ENCODE data around the gene TIGD1.
"Not testable (repeated sequence)": the region's sequence is repeated elsewhere in the genome, so short reads cannot be mapped to it uniquely, and the experiment has no call there.

Gene TIGD1

GRCh38 chr2:232550354-232551249 is at the start of gene TIGD1, which contains the start of gene EIF4E2:
TSS of gene TIGD1 (minus strand) at chr2:232550557. CDS start at chr2:232549882, 675 bp downstream.
TSS of gene EIF4E2 (plus strand) at chr2:232550689. CDS start at chr2:232550725, 36 bp downstream.
- DNase-seq: peak; percentile 90

GRCh38 chr2:232598293-232598692 is 47.9 kb upstream of the TIGD1 start:
- DNase-seq: no peak

- no peak for DNase-seq
Observed at GRCh38 chr2:232597362-232598079, 47.2 kb upstream of the TIGD1 start.

- DNase-seq: no peak
Observed at GRCh38 chr2:232593982-232594381, 43.6 kb upstream of the TIGD1 start.

GRCh38 chr2:232592772-232593395 is 42.5 kb upstream of the TIGD1 start:
- DNase-seq: no peak

GRCh38 chr2:232588680-232589585 is 38.6 kb upstream of the TIGD1 start:
- DNase-seq: no peak

- DNase-seq: no peak
Observed at GRCh38 chr2:232588031-232588430, 37.7 kb upstream of the TIGD1 start.

- no peak for DNase-seq
Observed at GRCh38 chr2:232587512-232587911, 37.2 kb upstream of the TIGD1 start.

GRCh38 chr2:232586943-232587505 is 36.7 kb upstream of the TIGD1 start:
- no peak for DNase-seq

GRCh38 chr2:232584238-232584637 is 33.9 kb upstream of the TIGD1 start:
- DNase-seq: no peak

GRCh38 chr2:232581725-232582124 is 31.4 kb upstream of the TIGD1 start:
- DNase-seq: no peak

- no peak for DNase-seq
Observed at GRCh38 chr2:232580648-232580981, 30.3 kb upstream of the TIGD1 start.

- DNase-seq: no peak
Observed at GRCh38 chr2:232578626-232579025, 28.3 kb upstream of the TIGD1 start.

- DNase-seq: no peak
Observed at GRCh38 chr2:232577841-232578240, 27.5 kb upstream of the TIGD1 start.

GRCh38 chr2:232576995-232577394 is 26.6 kb upstream of the TIGD1 start:
- DNase-seq: no peak

GRCh38 chr2:232575404-232575746 is 25.0 kb upstream of the TIGD1 start:
- no peak for DNase-seq

- DNase-seq: no peak
Observed at GRCh38 chr2:232574674-232575403, 24.5 kb upstream of the TIGD1 start.

GRCh38 chr2:232573771-232574435 is 23.5 kb upstream of the TIGD1 start:
- DNase-seq: no peak

- DNase-seq: no peak
Observed at GRCh38 chr2:232573042-232573441, 22.7 kb upstream of the TIGD1 start.

GRCh38 chr2:232571026-232571474 is 20.7 kb upstream of the TIGD1 start:
- no peak for DNase-seq

GRCh38 chr2:232570481-232570880 is 20.1 kb upstream of the TIGD1 start:
- not testable (repeated sequence) for DNase-seq

All from CD4-positive, alpha-beta T cell treated with Interleukin-12 subunit alpha and Interleukin-12 subunit beta, for 1 hour (primary cell).